ENCODE results near the gene MEP1A.

Gene MEP1A

GRCh38 chr6:46876126-46876525, 82.9 kb downstream of the MEP1A start:
- no peak overlapping the region for H3K4me3 ChIP-seq (ENCODE audit: control insufficient read depth, low read depth, low read length)
- TF ChIP-seq CTCF (IDR thresholded peaks at IDR 0.05; ENCODE audit: control insufficient read depth, insufficient read depth, low read depth, low read length, missing control alignments): no peak
- no peak for DNase-seq (ENCODE audit: low read depth)

- no peak for DNase-seq (ENCODE audit: low read depth)
- no peak for TF ChIP-seq CTCF (IDR thresholded peaks at IDR 0.05; ENCODE audit: control insufficient read depth, insufficient read depth, low read depth, low read length, missing control alignments)
- no peak overlapping the region for H3K4me3 ChIP-seq (ENCODE audit: control insufficient read depth, low read depth, low read length)
Observed at GRCh38 chr6:46879003-46879402, 85.8 kb downstream of the MEP1A start.

GRCh38 chr6:46882645-46883044, 89.5 kb downstream of the MEP1A start:
- no peak for TF ChIP-seq CTCF (IDR thresholded peaks at IDR 0.05; ENCODE audit: control insufficient read depth, insufficient read depth, low read depth, low read length, missing control alignments)
- no peak for DNase-seq (ENCODE audit: low read depth)
- H3K4me3 ChIP-seq (ENCODE audit: control insufficient read depth, low read depth, low read length): no peak overlapping the region

- no peak for DNase-seq (ENCODE audit: low read depth)
- H3K4me3 ChIP-seq (ENCODE audit: control insufficient read depth, low read depth, low read length): no peak overlapping the region
- no peak for TF ChIP-seq CTCF (IDR thresholded peaks at IDR 0.05; ENCODE audit: control insufficient read depth, insufficient read depth, low read depth, low read length, missing control alignments)
Observed at GRCh38 chr6:46888031-46888430, 94.8 kb downstream of the MEP1A start.

- H3K4me3 ChIP-seq (ENCODE audit: control insufficient read depth, low read depth, low read length): no peak overlapping the region
- no peak for DNase-seq (ENCODE audit: low read depth)
- no peak for TF ChIP-seq CTCF (IDR thresholded peaks at IDR 0.05; ENCODE audit: control insufficient read depth, insufficient read depth, low read depth, low read length, missing control alignments)
Observed at GRCh38 chr6:46888578-46888977, 95.4 kb downstream of the MEP1A start.
